ENCODE results near the gene ABL2. TPM values are rescaled to one million over a fixed set of nuclear protein-coding genes. Genes with fewer than 3 reads are reported as not detected.

ABL2 gene
- total RNA-seq, 4 donors from 2014 or later: 12.9 to 37.3 (median 15.6) TPM

DNA sequence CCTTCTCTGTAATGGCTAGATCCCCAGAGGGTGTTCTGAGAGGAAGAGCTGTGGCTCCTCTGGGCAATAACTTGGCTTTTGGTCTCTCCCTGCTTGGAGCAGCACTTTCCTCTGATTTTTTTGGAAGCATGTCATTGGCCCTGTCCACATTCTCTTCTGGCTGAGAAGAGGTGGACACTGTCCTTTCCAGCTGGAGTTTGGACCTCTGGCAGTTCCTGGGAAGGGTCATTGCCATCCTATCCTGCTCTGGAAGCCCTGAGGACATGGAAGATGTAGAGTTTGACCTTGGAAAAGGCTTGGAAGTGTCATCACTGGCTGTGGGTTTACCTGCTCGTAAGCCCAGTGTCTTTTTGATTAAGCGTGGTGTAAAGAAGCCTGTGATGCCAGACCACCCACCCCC is 120.8 kb downstream of the ABL2 start:
- no CpG with 5 or more reads among the region's 2 CpGs for WGBS
- Histone ChIP-seq H3K27me3 (no peaks in the 10 kb centered on the region), H3K4me3 (no peak overlapping the region), H3K36me3 (peaks cover 30 to 78% (median 72%) of the 10 kb centered on the region in 4 donors), H3K4me1 (no peaks in the 10 kb centered on the region), H3K9me3 (no peaks in the 10 kb centered on the region), H3K27ac (replicated peaks in 1 of 4) (no peak overlapping the region)
- intact Hi-C loops (cut with DNase I): no loop called here
- no peak for TF ChIP-seq EP300 (IDR thresholded peaks at IDR 0.05)
- TF ChIP-seq, protein P1, sequence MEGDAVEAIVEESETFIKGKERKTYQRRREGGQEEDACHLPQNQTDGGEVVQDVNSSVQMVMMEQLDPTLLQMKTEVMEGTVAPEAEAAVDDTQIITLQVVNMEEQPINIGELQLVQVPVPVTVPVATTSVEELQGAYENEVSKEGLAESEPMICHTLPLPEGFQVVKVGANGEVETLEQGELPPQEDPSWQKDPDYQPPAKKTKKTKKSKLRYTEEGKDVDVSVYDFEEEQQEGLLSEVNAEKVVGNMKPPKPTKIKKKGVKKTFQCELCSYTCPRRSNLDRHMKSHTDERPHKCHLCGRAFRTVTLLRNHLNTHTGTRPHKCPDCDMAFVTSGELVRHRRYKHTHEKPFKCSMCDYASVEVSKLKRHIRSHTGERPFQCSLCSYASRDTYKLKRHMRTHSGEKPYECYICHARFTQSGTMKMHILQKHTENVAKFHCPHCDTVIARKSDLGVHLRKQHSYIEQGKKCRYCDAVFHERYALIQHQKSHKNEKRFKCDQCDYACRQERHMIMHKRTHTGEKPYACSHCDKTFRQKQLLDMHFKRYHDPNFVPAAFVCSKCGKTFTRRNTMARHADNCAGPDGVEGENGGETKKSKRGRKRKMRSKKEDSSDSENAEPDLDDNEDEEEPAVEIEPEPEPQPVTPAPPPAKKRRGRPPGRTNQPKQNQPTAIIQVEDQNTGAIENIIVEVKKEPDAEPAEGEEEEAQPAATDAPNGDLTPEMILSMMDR (IDR thresholded peaks at IDR 0.05): no peak
- TF ChIP-seq POLR2AphosphoS5 (IDR thresholded peaks at IDR 0.05): no peak
- no peak for TF ChIP-seq POLR2A (IDR thresholded peaks at IDR 0.05; ENCODE audit: low read depth)
- DNase-seq (ENCODE audit: extremely low spot score): no peak

DNA sequence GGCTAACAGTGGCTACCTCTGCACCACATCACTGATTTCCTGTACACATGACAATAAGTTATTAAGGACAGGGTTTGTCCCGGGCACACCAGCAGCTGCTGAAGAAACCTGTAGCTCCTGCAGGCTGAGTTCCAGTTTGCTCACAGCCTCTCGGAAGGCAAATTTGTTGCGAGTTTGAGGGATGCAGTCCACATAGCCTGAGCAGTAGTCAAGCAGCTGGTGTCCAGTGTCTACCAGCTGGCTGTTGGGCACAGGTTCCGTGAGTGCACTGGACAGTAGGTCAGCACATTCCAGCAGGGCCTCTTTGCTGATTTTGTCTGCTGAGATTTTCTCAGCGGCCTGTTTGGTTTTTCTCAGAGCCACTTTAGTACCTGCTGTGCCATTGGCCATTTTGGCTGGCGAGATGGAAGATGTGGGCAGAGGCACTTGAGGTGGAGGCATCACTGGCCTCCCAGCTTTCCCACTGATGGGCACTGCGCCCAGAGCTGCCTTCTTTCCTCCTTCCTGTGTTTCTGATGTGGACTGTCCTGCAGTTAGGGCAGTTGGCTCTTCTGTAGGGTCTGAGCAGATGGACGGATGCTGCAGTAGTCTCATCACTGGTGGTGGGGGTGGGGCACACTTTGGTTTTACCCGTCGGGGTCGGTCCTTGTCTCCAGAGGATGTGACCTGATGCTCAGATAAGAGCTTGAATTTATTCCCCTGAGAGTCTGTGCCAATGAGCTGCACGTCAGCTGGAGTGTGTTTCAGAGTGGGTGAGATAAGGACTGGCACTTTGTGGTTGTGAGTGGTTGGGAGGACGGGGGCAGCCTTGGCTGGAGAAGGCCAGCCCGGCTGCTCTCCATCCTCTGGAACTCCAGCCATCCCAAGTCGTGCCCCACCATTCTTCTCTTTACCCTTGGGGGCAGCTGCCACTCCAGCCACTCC is 121.5 kb downstream of the ABL2 start:
- 81% methylated on average over 12 of the region's 15 CpGs for WGBS
- no peak for TF ChIP-seq POLR2A (IDR thresholded peaks at IDR 0.05; ENCODE audit: low read depth)
- TF ChIP-seq EP300 (IDR thresholded peaks at IDR 0.05): no peak
- no peak for DNase-seq (ENCODE audit: extremely low spot score)
- Histone ChIP-seq H3K36me3 (peaks cover 30 to 72% (median 68%) of the 10 kb centered on the region in 4 donors), H3K4me1 (no peaks in the 10 kb centered on the region), H3K4me3 (no peak overlapping the region), H3K9me3 (no peaks in the 10 kb centered on the region), H3K27ac (replicated peaks in 1 of 4) (no peak overlapping the region), H3K27me3 (no peaks in the 10 kb centered on the region)
- intact Hi-C loops (cut with DNase I): no loop called here

DNA sequence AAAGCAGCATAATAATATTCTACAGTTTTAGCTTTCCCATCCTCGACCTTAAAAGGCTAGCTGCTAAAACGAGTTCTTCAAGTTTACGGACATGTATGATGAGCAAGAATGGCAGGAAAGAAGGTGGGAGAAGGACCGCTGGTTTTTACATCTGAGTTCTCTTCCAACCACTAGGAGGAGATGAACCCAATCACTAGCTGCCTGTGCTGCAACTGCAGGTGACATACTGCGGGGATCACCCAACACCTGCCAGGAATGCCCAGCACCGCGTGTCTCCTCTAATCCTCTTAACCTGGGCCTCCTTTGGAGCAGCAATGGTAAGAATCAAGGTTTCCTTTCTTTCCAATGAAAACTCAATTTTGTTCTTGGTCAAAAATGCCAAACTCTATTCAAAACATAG is 124.1 kb downstream of the ABL2 start:
- H3K4me1 ChIP-seq: no peaks in the 10 kb centered on the region
- DNase-seq (ENCODE audit: extremely low spot score): no peak
- peaks cover 16 to 59% (median 49%) of the 10 kb centered on the region in 4 donors for H3K36me3 ChIP-seq
- WGBS: 83% methylated on average over 7 of the region's 7 CpGs
- H3K4me3 ChIP-seq: no peak overlapping the region
- H3K27ac ChIP-seq (replicated peaks in 1 of 4): no peak overlapping the region
- intact Hi-C loops (cut with DNase I): no loop called here
- TF ChIP-seq, protein P1 (IDR thresholded peaks at IDR 0.05): peak in 1 of 3 experiments; percentile 20
- TF ChIP-seq POLR2A (IDR thresholded peaks at IDR 0.05; ENCODE audit: low read depth) (no peak), EP300 (IDR thresholded peaks at IDR 0.05) (no peak)
- no peaks in the 10 kb centered on the region for H3K27me3 ChIP-seq
- H3K9me3 ChIP-seq: no peaks in the 10 kb centered on the region

DNA sequence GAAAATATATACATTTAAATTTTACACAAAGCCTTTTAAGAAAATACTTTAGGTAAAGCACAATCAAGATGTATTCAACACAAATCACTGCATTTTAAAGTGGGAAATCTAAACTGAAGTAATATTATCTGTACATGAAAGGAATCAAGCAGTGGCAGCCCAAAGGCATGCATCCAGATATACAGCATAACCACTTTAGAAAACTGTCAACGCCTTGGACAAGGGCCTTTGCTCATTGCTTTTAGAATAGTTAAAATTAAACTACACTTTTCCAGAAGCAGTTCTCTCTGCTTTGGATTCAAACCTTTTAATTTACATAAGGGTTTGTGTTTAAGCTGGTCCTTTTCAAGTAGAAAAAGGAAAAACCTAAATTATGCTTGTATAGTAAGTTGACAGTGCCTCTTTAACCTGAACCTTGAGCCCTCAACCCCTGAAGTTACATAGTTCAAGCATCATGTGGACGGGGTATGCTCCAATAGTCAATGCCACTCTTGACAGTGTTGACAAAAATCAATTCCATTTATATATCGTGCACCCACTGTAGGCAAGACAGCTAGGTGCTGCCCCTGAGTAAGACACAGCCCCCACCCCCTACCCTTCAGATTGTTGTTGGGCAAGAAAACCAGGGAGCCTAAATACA is 124.7 kb downstream of the ABL2 start:
- no peak overlapping the region for H3K4me3 ChIP-seq
- no peak for TF ChIP-seq POLR2A (IDR thresholded peaks at IDR 0.05; ENCODE audit: low read depth)
- TF ChIP-seq EP300 (IDR thresholded peaks at IDR 0.05): no peak
- TF ChIP-seq, protein P1 (IDR thresholded peaks at IDR 0.05): no peak
- TF ChIP-seq POLR2AphosphoS5 (IDR thresholded peaks at IDR 0.05): no peak
- no peak for DNase-seq (ENCODE audit: extremely low spot score)
- intact Hi-C loops (cut with DNase I): no loop called here
- no peaks in the 10 kb centered on the region for H3K9me3 ChIP-seq
- peaks cover 10 to 53% (median 46%) of the 10 kb centered on the region in 4 donors for H3K36me3 ChIP-seq
- no peaks in the 10 kb centered on the region for H3K27me3 ChIP-seq
- H3K4me1 ChIP-seq: no peaks in the 10 kb centered on the region
- H3K27ac ChIP-seq (replicated peaks in 1 of 4): no peak overlapping the region
- WGBS: 91% methylated on average over 3 of the region's 3 CpGs

DNA sequence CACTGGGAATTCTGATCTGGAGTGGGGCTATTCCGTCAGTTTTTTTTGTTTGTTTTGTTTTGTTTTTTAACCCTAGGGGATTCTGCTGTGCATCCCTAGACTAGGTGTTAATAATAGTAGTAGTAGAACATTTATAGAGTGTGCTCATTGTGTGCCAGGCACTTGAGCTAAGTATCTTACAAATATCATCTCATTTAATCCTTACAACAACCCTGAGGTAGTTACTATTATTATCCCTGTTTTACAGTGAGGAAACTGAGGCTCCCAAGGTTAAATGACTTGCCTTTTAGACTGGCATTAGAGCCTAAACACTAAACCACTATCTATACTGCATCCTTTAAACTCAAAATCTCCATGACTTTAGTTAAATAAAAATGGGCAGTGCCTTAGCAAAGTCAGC is 125.5 kb downstream of the ABL2 start:
- intact Hi-C loops (cut with DNase I): no loop called here

More for the DNA sequence above, 125.5 kb downstream of the ABL2 start:
- no peaks in the 10 kb centered on the region for H3K9me3 ChIP-seq
- no peak overlapping the region for H3K27ac ChIP-seq (replicated peaks in 1 of 4)
- WGBS: 100% methylated on average over 1 of the region's 1 CpG
- TF ChIP-seq POLR2A (IDR thresholded peaks at IDR 0.05; ENCODE audit: low read depth) (no peak), POLR2AphosphoS5 (IDR thresholded peaks at IDR 0.05) (no peak), EP300 (IDR thresholded peaks at IDR 0.05) (no peak)
- TF ChIP-seq, protein P1 (IDR thresholded peaks at IDR 0.05): no peak
- peaks cover 2 to 46% (median 38%) of the 10 kb centered on the region in 4 donors for H3K36me3 ChIP-seq
- no peak for DNase-seq (ENCODE audit: extremely low spot score)
- no peak overlapping the region for H3K4me3 ChIP-seq
- H3K27me3 ChIP-seq: no peaks in the 10 kb centered on the region
- no peaks in the 10 kb centered on the region for H3K4me1 ChIP-seq
